Right atrium auricular region (tissue), 2 donors: ENCODE measurements around the gene CDK18. TPM values are rescaled to one million over a fixed set of nuclear protein-coding genes. Genes with fewer than 3 reads are reported as not detected.

Source experiments
- DNase-seq: peaks from one replicate; pipeline ENCODE4 v3.0.0-alpha.2; 2019; ENCODE audit warnings: low spot score
- H3K27ac ChIP-seq, 2 donors: fragments of 200-600 bp; sonication (generic); 1 replicate in 1 of 2; 2 replicates in 1 of 2; pipeline ENCODE4 v1.5.1; 2016 to 2019
- H3K27me3 ChIP-seq, 2 donors: fragments of 200-600 bp; sonication (generic); one replicate each; pipeline versions ENCODE4 v1.5.1 to v1.6.0; 2017 to 2019
- H3K36me3 ChIP-seq: fragments of 200-600 bp; sonication (generic); one replicate; pipeline ENCODE4 v1.5.1; 2016
- H3K4me1 ChIP-seq, 2 donors: fragments of 200-600 bp; sonication (generic); one replicate each; pipeline versions ENCODE4 v1.5.1 to v1.6.0; 2017 to 2019
- H3K4me3 ChIP-seq, 2 donors: fragments of 200-600 bp; sonication (generic); 1 replicate in 1 of 2; 2 replicates in 1 of 2; pipeline ENCODE4 v1.5.1; 2017 to 2019; ENCODE audit warnings: mild to moderate bottlenecking in 1 of 2, moderate library complexity in 1 of 2
- H3K9me3 ChIP-seq, 2 donors: fragments of 200-600 bp; sonication (generic); one replicate each; pipeline ENCODE4 v1.5.1; 2019
- CTCF ChIP-seq, 2 donors: fragments of 200-600 bp; sonication (generic); IDR thresholded peaks; one replicate each; pipeline ENCODE4 v1.5.1; 2019; ENCODE audit warnings: antibody characterized with exemption in 2 of 2
- total RNA-seq, 2 donors: library from RNA; depleted of rRNA; stranded (reverse); fragments of >200 nt; gene quantifications; one replicate each; pipeline ENCODE4 v1.1.0, GENCODE V29; 2016

The CDK18 gene
- total RNA-seq, 2 donors from 2014 or later: 85.6 to 116 TPM

DNA sequence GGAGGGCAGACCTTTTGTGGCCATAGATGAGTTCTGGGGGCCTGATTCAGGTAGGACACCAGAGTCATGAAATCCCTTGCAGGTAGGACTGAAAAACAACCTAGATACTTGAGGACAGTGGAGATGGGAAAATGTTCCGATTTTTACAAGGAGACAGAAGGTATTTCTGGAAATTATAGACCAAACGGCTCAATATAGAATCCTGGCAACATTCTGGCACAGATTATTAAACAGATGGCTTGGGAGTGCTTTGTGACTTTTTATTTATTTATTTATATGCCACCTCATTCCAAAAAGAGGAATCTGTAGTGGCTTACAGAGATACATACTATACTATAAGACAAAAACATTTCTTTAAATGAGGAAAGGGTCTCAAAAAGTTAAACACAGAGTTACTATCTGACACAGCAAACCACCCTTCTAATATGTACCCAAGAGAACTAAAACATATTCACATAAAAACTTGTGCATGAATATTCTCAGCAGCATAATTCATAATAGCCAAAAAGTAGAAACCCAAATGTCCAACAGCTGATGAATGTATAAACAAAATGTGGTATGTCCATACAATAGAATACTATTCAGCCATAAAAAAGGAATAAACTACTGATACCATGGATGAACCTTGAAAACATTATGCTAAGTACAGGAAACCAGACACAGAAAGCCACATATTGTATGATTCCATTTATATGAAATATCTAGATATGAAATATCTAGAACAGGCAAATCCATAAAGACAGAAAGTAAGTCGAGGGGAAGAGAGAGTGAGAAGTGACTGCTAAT is 49.8 kb downstream of the CDK18 start:
- no peaks in the 10 kb centered on the region for H3K27me3 ChIP-seq
- no peak for DNase-seq
- no peak overlapping the region for H3K27ac ChIP-seq
- H3K9me3 ChIP-seq: peaks cover 0 to 13% of the 10 kb centered on the region in 2 donors
- H3K4me3 ChIP-seq: no peak overlapping the region
- no peak for TF ChIP-seq CTCF (IDR thresholded peaks at IDR 0.05)
- H3K4me1 ChIP-seq: no peaks in the 10 kb centered on the region
- no peaks in the 10 kb centered on the region for H3K36me3 ChIP-seq

- no peak for DNase-seq
- Histone ChIP-seq H3K36me3 (no peaks in the 10 kb centered on the region), H3K4me3 (no peak overlapping the region), H3K27ac (no peak overlapping the region), H3K9me3 (peaks cover 0 to 20% of the 10 kb centered on the region in 2 donors), H3K4me1 (no peaks in the 10 kb centered on the region), H3K27me3 (no peaks in the 10 kb centered on the region)
- no peak for TF ChIP-seq CTCF (IDR thresholded peaks at IDR 0.05)
These were observed 57.2 kb downstream of the CDK18 start for GRCh38 chr1:205561501-205562203.

DNA sequence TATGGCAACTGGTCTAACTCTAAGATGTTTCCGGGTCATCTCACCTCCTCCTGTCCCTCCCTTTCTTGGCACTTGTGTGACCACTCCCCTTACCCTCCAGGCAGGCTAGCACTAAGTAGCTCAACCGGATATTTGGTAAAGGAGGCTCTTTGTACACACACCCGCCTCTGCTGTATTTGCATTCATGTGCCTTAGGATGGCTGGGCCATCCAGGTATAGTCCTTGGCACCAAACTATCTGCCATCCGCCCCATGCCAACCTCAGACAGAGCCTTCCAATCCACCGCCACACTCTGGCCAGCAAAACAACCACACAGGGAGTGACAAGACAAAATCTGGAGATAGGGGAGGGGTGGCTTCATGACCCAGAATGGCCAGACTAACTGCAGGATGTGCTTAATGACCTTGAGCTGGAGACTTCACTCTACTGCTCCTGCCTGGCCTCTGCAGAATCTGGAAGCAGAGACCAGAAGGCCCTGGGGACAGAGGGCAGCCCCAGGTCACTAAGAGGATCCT is 59.5 kb downstream of the CDK18 start:
- DNase-seq: no peak
- Histone ChIP-seq H3K36me3 (no peaks in the 10 kb centered on the region), H3K27ac (no peak overlapping the region), H3K4me3 (no peak overlapping the region), H3K27me3 (peaks cover 0 to 9% of the 10 kb centered on the region in 2 donors), H3K4me1 (peaks cover 0 to 1% of the 10 kb centered on the region in 2 donors), H3K9me3 (peaks cover 0 to 20% of the 10 kb centered on the region in 2 donors)
- TF ChIP-seq CTCF (IDR thresholded peaks at IDR 0.05): no peak

DNA sequence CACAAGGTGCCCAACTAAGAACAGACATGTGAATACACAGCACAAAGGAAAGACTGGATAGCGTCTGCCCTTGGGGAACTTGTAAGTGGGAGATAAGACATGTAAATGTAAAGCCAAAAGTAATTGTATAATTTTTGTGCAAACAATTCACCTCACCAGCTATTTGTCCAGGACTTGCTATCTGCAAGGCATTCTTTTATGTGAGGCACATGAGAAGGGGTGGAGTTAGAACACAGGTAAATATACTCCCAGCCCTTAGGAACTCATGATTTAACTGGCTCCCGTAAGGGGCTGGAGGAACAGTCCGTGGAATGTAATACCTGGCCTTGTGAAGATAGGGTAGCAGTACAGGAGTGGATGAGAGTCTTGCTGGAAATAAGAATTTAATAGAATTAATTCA is 61.3 kb downstream of the CDK18 start:
- Histone ChIP-seq H3K4me3 (no peak overlapping the region), H3K27me3 (peaks cover 5 to 9% of the 10 kb centered on the region in 2 donors), H3K27ac (no peak overlapping the region), H3K4me1 (peaks cover 0 to 9% of the 10 kb centered on the region in 2 donors), H3K36me3 (no peaks in the 10 kb centered on the region), H3K9me3 (peaks cover 0 to 14% of the 10 kb centered on the region in 2 donors)
- TF ChIP-seq CTCF (IDR thresholded peaks at IDR 0.05): no peak
- no peak for DNase-seq

DNA sequence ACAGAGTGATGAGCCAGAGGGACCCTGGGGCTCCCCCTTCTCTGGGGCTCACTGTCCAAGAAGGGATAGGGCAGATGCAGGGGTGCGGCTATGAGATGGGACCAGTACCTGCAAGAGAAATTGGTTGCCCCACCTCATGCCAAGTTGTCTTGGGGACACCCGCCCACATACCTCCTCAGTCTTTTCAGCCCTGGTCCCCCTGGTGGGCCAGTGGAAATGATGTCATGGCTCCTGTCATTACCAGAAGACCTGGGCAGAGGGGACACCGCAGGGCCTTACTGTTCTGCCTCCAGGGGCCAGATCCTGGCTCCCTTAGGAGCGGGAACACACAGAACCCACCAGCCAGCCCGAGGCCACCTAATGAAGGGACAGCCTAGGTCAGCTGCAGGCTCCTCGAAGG is 63.2 kb downstream of the CDK18 start:
- DNase-seq: no peak
- Histone ChIP-seq H3K36me3 (no peaks in the 10 kb centered on the region), H3K4me1 (peaks cover 0 to 9% of the 10 kb centered on the region in 2 donors), H3K27ac (no peak overlapping the region), H3K9me3 (no peaks in the 10 kb centered on the region), H3K4me3 (no peak overlapping the region), H3K27me3 (peaks cover 5 to 9% of the 10 kb centered on the region in 2 donors)
- TF ChIP-seq CTCF (IDR thresholded peaks at IDR 0.05): no peak
